K562 (cell line): ENCODE data around the gene CCNL1. TPM values are rescaled to one million over a fixed set of nuclear protein-coding genes. Genes with fewer than 3 reads are reported as not detected.
A peak's percentile ranks its signal among the peaks of the same experiment; 100 is the strongest.

ENCODE experiments used
- BRF1 ChIP-seq: IDR thresholded peaks from 3 replicates; pipeline ENCODE4 v1.6.1; 2011; ENCODE audit warnings: borderline replicate concordance, mild to moderate bottlenecking; ENCODE audit not compliant: insufficient read length; ENCODE audit errors: extremely low read depth
- CCAR2 ChIP-seq: fragments of 200-400 bp; formaldehyde crosslinking; IDR thresholded peaks from 2 replicates; pipeline ENCODE4 v1.6.1; 2017; ENCODE audit warnings: mild to moderate bottlenecking, low read depth, low read length
- DACH1 ChIP-seq: fragments of 450-650 bp; IDR thresholded peaks from 2 replicates; pipeline ENCODE4 v1.6.1; 2018; ENCODE audit not compliant: partially characterized antibody
- HIVEP1 ChIP-seq: fragments of 250-450 bp; sonication (Bioruptor Pico); IDR thresholded peaks from 2 replicates; pipeline ENCODE4 v1.4.0; 2020; ENCODE audit warnings: mild to moderate bottlenecking
- KDM5B ChIP-seq: fragments of 200-600 bp; sonication (generic); IDR thresholded peaks from 2 replicates; pipeline ENCODE4 v1.6.1; 2012; ENCODE audit warnings: low read depth, mild to moderate bottlenecking, moderate library complexity, low read length, control low read depth, inconsistent platforms; ENCODE audit not compliant: insufficient replicate concordance
- POU5F1 ChIP-seq: fragments of 150-350 bp; IDR thresholded peaks from 2 replicates; pipeline ENCODE4 v1.6.1; 2014; ENCODE audit warnings: borderline replicate concordance, low read length, low read depth, mild to moderate bottlenecking; ENCODE audit not compliant: partially characterized antibody
- SMAD4 ChIP-seq: fragments of 250-450 bp; sonication (Bioruptor Pico); conservative IDR thresholded peaks from 2 replicates; pipeline ENCODE4 v1.8.0; 2021; ENCODE audit warnings: inconsistent platforms, mild to moderate bottlenecking, moderate library complexity
- SRF ChIP-seq, 2 experiments: fragments of 250-450, 450-650 bp in 1 of 2; sonication (Bioruptor Pico) in 1 of 2; sonication (generic) in 1 of 2; formaldehyde crosslinking; IDR thresholded peaks; 2 replicates each; pipeline versions ENCODE4 v1.5.0 to v1.5.1; 2020 to 2022; ENCODE audit warnings: mild to moderate bottlenecking in 1 of 2, missing genetic modification reagents in 1 of 2
- ZNF12 ChIP-seq: sonication (generic); formaldehyde crosslinking; IDR thresholded peaks from 2 replicates; pipeline ENCODE4 v1.4.0; 2020; ENCODE audit warnings: mild to moderate bottlenecking, missing genetic modification reagents
- ZNF175 ChIP-seq: fragments of 200-800 bp; sonication (Bioruptor generic); IDR thresholded peaks from 2 replicates; pipeline ENCODE4 v1.6.1; 2016; ENCODE audit warnings: low read depth, mild to moderate bottlenecking, missing genetic modification characterization, missing compliant biosample characterization
- ZNF311 ChIP-seq: fragments of 250-450 bp; sonication (Bioruptor Pico); IDR thresholded peaks from 2 replicates; pipeline ENCODE4 v1.4.0; 2020; ENCODE audit warnings: mild to moderate bottlenecking, moderate library complexity
- ZNF583 ChIP-seq: fragments of 250-450 bp; sonication (Bioruptor Pico); IDR thresholded peaks from 2 replicates; pipeline ENCODE4 v1.4.0; 2020
- ZNF589 ChIP-seq: fragments of 200-800 bp; sonication (Bioruptor generic); IDR thresholded peaks from 2 replicates; pipeline ENCODE4 v1.6.1; 2016; ENCODE audit warnings: low read depth, missing genetic modification characterization, missing compliant biosample characterization
- polyA plus RNA-seq, 8 experiments: library from polyadenylated mRNA; depleted of rRNA in 4 of 8; stranded (reverse) in 5 of 8; unstranded in 3 of 8; fragments of >200 nt; fragmentation: Nextera tagmentation in 2 of 8; fragmentation: Illumina TruSeq in 1 of 8; extraction: Ambion mirVana in 2 of 8; extraction: Trizol in 1 of 8; gene quantifications; 2 replicates each; pipeline versions ENCODE4 v1.2.1 to v1.2.3, GENCODE V29; 2011 to 2014; ENCODE audit warnings: inconsistent platforms in 1 of 8, missing spikeins in 1 of 8
- total RNA-seq, 7 experiments: library from RNA; depleted of rRNA in 6 of 7; stranded (reverse); fragments of >200 nt in 6 of 7; fragmentation: Illumina TruSeq in 2 of 7; extraction: Trizol in 2 of 7; gene quantifications; 2 replicates each; pipeline versions ENCODE4 v1.2.1 to v1.2.3, GENCODE V29; 2011 to 2021; ENCODE audit warnings: low replicate concordance in 1 of 7
- TF ChIP-seq, protein P1 (sequence below): sonication (generic); formaldehyde crosslinking; IDR thresholded peaks from 2 replicates; pipeline ENCODE4 v1.8.0; 2022; ENCODE audit warnings: missing genetic modification reagents, mild to moderate bottlenecking, moderate library complexity, borderline replicate concordance
- TF ChIP-seq, protein P2 (sequence below): fragments of 450-650 bp; formaldehyde crosslinking; IDR thresholded peaks from 2 replicates; pipeline ENCODE4 v1.4.0; 2020; ENCODE audit warnings: mild to moderate bottlenecking, moderate library complexity
- TF ChIP-seq, protein P3 (sequence below): IDR thresholded peaks from 2 replicates; pipeline ENCODE4 v1.6.1; 2011; ENCODE audit warnings: borderline replicate concordance, low read depth, mild to moderate bottlenecking, moderate library complexity, low read length; ENCODE audit not compliant: insufficient read depth, poor library complexity, severe bottlenecking

The CCNL1 gene
- total and polyA plus RNA-seq, 9 of the 15 experiments (the other 6 are each of a cell fraction or from before 2014, with no cell fraction given), result 16.1 to 186 (median 132) TPM

DNA sequence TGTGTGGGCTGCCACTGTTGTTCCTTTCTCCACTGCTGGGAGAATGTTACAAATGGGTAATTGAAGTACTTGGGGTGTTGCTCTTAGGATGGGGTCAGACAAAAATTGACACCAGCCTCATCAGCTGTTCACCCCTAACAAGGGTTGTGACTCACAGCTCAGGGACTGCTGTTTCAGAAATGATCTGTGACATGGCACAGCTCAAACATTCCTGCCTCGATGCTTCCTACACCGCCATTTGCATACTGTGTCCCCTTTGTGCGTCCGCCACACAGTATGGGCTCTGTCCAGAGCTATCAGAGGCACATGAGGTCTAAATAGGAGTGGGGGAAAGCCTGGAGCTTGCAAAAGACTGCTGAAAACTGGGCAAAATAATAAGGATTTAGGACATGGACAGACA, 43.9 kb downstream of the CCNL1 start (continued):
- TF ChIP-seq, protein P1, sequence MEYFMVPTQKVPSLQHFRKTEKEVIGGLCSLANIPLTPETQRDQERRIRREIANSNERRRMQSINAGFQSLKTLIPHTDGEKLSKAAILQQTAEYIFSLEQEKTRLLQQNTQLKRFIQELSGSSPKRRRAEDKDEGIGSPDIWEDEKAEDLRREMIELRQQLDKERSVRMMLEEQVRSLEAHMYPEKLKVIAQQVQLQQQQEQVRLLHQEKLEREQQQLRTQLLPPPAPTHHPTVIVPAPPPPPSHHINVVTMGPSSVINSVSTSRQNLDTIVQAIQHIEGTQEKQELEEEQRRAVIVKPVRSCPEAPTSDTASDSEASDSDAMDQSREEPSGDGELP (CRISPR knock-in tag), result peak; percentile 80
- TF ChIP-seq ZNF589 (CRISPR knock-in tag) (peak; percentile 58; the same call in 1 of the 2 replicates), POU5F1 (no peak), ZNF583 (0 out of 2 replicates have a peak, but pooled peaks have one; percentile 10), DACH1 (peak; percentile 75), ZNF175 (CRISPR knock-in tag) (0 out of 2 replicates have a peak, but pooled peaks have one; percentile 29), SMAD4 (CRISPR knock-in tag) (peak; percentile 29; the same call in 1 of the 2 replicates), ZNF311 (CRISPR knock-in tag) (peak; percentile 51; the same call in 1 of the 2 replicates), BRF1 (no peak), ZNF12 (CRISPR knock-in tag) (0 out of 2 replicates have a peak, but pooled peaks have one; percentile 69), CCAR2 (no peak), KDM5B (peak; percentile 53), SRF (CRISPR knock-in tag; IDR thresholded peaks at IDR 0.05) (0 out of 4 replicates have a peak, but pooled peaks of 1 of the 2 experiments have one; percentile 24), HIVEP1 (0 out of 2 replicates have a peak, but pooled peaks have one; percentile 26)
- TF ChIP-seq, protein P2, sequence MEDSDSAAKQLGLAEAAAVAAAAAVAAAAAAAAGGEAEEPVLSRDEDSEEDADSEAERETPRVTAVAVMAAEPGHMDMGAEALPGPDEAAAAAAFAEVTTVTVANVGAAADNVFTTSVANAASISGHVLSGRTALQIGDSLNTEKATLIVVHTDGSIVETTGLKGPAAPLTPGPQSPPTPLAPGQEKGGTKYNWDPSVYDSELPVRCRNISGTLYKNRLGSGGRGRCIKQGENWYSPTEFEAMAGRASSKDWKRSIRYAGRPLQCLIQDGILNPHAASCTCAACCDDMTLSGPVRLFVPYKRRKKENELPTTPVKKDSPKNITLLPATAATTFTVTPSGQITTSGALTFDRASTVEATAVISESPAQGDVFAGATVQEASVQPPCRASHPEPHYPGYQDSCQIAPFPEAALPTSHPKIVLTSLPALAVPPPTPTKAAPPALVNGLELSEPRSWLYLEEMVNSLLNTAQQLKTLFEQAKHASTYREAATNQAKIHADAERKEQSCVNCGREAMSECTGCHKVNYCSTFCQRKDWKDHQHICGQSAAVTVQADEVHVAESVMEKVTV (CRISPR knock-in tag), result 0 out of 2 replicates have a peak, but pooled peaks have one; percentile 5
- TF ChIP-seq, protein P3, sequence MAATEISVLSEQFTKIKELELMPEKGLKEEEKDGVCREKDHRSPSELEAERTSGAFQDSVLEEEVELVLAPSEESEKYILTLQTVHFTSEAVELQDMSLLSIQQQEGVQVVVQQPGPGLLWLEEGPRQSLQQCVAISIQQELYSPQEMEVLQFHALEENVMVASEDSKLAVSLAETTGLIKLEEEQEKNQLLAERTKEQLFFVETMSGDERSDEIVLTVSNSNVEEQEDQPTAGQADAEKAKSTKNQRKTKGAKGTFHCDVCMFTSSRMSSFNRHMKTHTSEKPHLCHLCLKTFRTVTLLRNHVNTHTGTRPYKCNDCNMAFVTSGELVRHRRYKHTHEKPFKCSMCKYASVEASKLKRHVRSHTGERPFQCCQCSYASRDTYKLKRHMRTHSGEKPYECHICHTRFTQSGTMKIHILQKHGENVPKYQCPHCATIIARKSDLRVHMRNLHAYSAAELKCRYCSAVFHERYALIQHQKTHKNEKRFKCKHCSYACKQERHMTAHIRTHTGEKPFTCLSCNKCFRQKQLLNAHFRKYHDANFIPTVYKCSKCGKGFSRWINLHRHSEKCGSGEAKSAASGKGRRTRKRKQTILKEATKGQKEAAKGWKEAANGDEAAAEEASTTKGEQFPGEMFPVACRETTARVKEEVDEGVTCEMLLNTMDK, result no peak
